ENCODE results near the gene HTR4. TPM values are rescaled to one million over a fixed set of nuclear protein-coding genes. Genes with fewer than 3 reads are reported as not detected.

HTR4 gene
- total RNA-seq, 1 donor from 2014 or later, result not detected

- no peak overlapping the region for H3K4me3 ChIP-seq
- TF ChIP-seq EZH2 (IDR thresholded peaks at IDR 0.05), result no peak
- no peak for TF ChIP-seq EZH2phosphoT487 (IDR thresholded peaks at IDR 0.05)
- no peak for TF ChIP-seq CTCF (IDR thresholded peaks at IDR 0.05)
- H3K4me1 Mint-ChIP-seq, result no peaks in the 10 kb centered on the region
- H3K4me3 Mint-ChIP-seq, result no peak overlapping the region
- no peaks in the 10 kb centered on the region for H4K20me1 ChIP-seq (ENCODE audit: low read depth)
- H3K79me2 ChIP-seq (ENCODE audit: low read depth), result no peaks in the 10 kb centered on the region
- H3K9me3 Mint-ChIP-seq, result no peaks in the 10 kb centered on the region
- H3K4me1 ChIP-seq, result no peaks in the 10 kb centered on the region
- no peak overlapping the region for H3K27ac ChIP-seq
- no peaks in the 10 kb centered on the region for H3K27me3 Mint-ChIP-seq (ENCODE audit: insufficient read depth, low read depth)
- H3K9me3 ChIP-seq (ENCODE audit: low read depth), result no peaks in the 10 kb centered on the region
- no peaks in the 10 kb centered on the region for H3K27me3 ChIP-seq
- H3K36me3 Mint-ChIP-seq, result no peaks in the 10 kb centered on the region
- H3K27ac Mint-ChIP-seq, result no peak overlapping the region
- no peaks in the 10 kb centered on the region for H3F3A ChIP-seq (ENCODE audit: low read depth)
- H3K9ac ChIP-seq, result no peak overlapping the region
- no peaks in the 10 kb centered on the region for H3K36me3 ChIP-seq
- no peak for DNase-seq (ENCODE audit: low spot score)
- H3K4me2 ChIP-seq, result no peak overlapping the region
- H2AFZ ChIP-seq (replicated peaks), result no peak overlapping the region
Observed at GRCh38 chr5:148639081-148639480, 15.2 kb downstream of the HTR4 start.

DNA sequence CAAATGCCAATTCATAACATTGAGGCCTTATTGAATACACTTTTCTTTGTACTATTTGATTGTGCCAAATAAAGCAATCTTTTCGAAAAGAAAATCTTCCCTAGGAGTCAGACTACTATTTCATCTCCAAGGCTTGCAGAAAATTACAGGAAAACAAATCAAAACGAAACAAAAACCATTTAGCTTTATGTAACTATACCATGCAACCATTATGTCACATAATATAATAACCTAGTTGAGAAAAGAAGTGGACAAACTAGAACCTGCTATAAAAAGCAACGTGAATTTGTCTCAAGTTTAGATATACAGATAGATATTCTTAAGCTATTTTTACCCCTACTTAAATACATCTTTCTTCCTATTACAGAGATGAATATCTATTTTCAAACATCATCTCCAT lies 18.0 kb downstream of the HTR4 start:
- H3K27ac Mint-ChIP-seq, result no peak overlapping the region
- no peaks in the 10 kb centered on the region for H3K36me3 ChIP-seq
- H3K36me3 Mint-ChIP-seq, result no peaks in the 10 kb centered on the region
- TF ChIP-seq EZH2 (IDR thresholded peaks at IDR 0.05), result no peak
- no peak for TF ChIP-seq CTCF (IDR thresholded peaks at IDR 0.05)
- no peak for TF ChIP-seq EZH2phosphoT487 (IDR thresholded peaks at IDR 0.05)
- H3K4me3 Mint-ChIP-seq, result no peak overlapping the region
- H3K9me3 Mint-ChIP-seq, result no peaks in the 10 kb centered on the region
- H3F3A ChIP-seq (ENCODE audit: low read depth), result no peaks in the 10 kb centered on the region
- no peak overlapping the region for H3K9ac ChIP-seq
- H3K4me3 ChIP-seq, result no peak overlapping the region
- H2AFZ ChIP-seq (replicated peaks), result no peak overlapping the region
- no peak overlapping the region for H3K4me2 ChIP-seq
- no peaks in the 10 kb centered on the region for H3K27me3 ChIP-seq
- no peaks in the 10 kb centered on the region for H4K20me1 ChIP-seq (ENCODE audit: low read depth)
- no peak for DNase-seq (ENCODE audit: low spot score)
- no peaks in the 10 kb centered on the region for H3K79me2 ChIP-seq (ENCODE audit: low read depth)
- H3K4me1 Mint-ChIP-seq, result peaks cover 2% of the 10 kb centered on the region
- H3K9me3 ChIP-seq (ENCODE audit: low read depth), result no peaks in the 10 kb centered on the region
- no peaks in the 10 kb centered on the region for H3K4me1 ChIP-seq
- H3K27ac ChIP-seq, result no peak overlapping the region
- no peaks in the 10 kb centered on the region for H3K27me3 Mint-ChIP-seq (ENCODE audit: insufficient read depth, low read depth)

DNA sequence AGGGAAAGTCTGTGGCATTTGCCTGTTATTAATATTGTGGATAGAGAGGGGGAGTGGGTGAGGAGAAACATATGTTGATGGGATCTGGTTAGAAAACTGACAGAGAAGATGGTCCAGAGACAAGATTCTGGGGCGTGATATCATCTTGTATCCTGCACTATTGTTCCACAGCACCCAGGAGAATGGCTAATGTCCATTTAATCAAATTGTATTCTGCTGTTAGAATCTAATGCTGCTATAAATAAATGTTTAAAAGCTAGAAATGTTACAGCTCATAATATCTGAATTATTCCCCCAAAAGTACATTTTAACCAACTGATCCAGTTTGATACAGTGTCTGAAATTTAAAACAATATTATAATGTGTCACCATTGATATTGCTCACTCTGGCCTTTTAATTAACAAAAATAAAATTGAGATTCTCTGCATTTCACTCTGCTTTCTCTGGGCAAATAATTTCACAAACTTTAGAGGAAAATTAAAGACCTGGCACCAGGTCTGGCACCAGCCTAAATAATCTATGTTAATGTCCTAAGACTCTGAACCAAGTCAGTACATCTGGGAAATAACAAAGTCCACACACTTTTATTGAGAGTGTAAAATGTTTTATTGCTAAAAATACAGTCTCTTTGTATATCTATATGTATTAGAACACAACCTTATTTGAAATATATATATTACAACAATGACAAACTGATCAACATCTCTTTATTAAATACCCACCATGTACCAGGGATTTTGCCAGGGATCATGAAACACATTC lies 18.8 kb downstream of the HTR4 start:
- TF ChIP-seq EZH2phosphoT487 (IDR thresholded peaks at IDR 0.05) (no peak), CTCF (IDR thresholded peaks at IDR 0.05) (no peak), EZH2 (IDR thresholded peaks at IDR 0.05) (no peak)
- no peak overlapping the region for H3K4me3 Mint-ChIP-seq
- no peak overlapping the region for H3K27ac Mint-ChIP-seq
- DNase-seq (ENCODE audit: low spot score), result no peak
- no peaks in the 10 kb centered on the region for H3K9me3 Mint-ChIP-seq
- H2AFZ ChIP-seq (replicated peaks), result no peak overlapping the region
- no peaks in the 10 kb centered on the region for H3K27me3 Mint-ChIP-seq (ENCODE audit: insufficient read depth, low read depth)
- no peak overlapping the region for H3K9ac ChIP-seq
- H3F3A ChIP-seq (ENCODE audit: low read depth), result no peaks in the 10 kb centered on the region
- H3K4me1 ChIP-seq, result no peaks in the 10 kb centered on the region
- H3K79me2 ChIP-seq (ENCODE audit: low read depth), result no peaks in the 10 kb centered on the region
- H4K20me1 ChIP-seq (ENCODE audit: low read depth), result no peaks in the 10 kb centered on the region
- no peaks in the 10 kb centered on the region for H3K27me3 ChIP-seq
- no peak overlapping the region for H3K27ac ChIP-seq
- peaks cover 2% of the 10 kb centered on the region for H3K4me1 Mint-ChIP-seq
- H3K36me3 ChIP-seq, result no peaks in the 10 kb centered on the region
- H3K36me3 Mint-ChIP-seq, result no peaks in the 10 kb centered on the region
- H3K4me3 ChIP-seq, result no peak overlapping the region
- H3K4me2 ChIP-seq, result no peak overlapping the region
- no peaks in the 10 kb centered on the region for H3K9me3 ChIP-seq (ENCODE audit: low read depth)

Data from neural progenitor cell (in vitro differentiated cells).